Liver (tissue), 9 donors: ENCODE data around the gene JAK1. TPM values are rescaled to one million over a fixed set of nuclear protein-coding genes. Genes with fewer than 3 reads are reported as not detected.

ENCODE experiments used
- DNase-seq: peaks from one replicate; pipeline ENCODE4 v3.0.0-alpha.2; 2017; ENCODE audit warnings: low spot score
- H3K27ac ChIP-seq, 2 donors: one replicate each; pipeline ENCODE4 v1.7.0; 2013; ENCODE audit warnings: inconsistent platforms in 2 of 2, low read length in 2 of 2, control low read depth in 1 of 2, low read depth in 1 of 2, mild to moderate bottlenecking in 1 of 2
- H3K27me3 ChIP-seq, 4 donors: one replicate each; pipeline versions ENCODE4 v1.6.1 to v1.7.0; 2013; ENCODE audit warnings: low read length in 3 of 4, inconsistent platforms in 1 of 4, mild to moderate bottlenecking in 1 of 4, moderate library complexity in 1 of 4; ENCODE audit not compliant: control insufficient read depth in 4 of 4, insufficient read depth in 4 of 4
- H3K36me3 ChIP-seq, 4 donors: one replicate each; pipeline versions ENCODE4 v1.6.1 to v1.7.0; 2013; ENCODE audit warnings: low read length in 3 of 4, mild to moderate bottlenecking in 3 of 4, low read depth in 1 of 4, moderate library complexity in 1 of 4; ENCODE audit not compliant: control insufficient read depth in 4 of 4, insufficient read depth in 3 of 4
- H3K4me1 ChIP-seq, 4 donors: one replicate each; pipeline versions ENCODE4 v1.6.1 to v1.7.0; 2013; ENCODE audit warnings: low read length in 3 of 4, mild to moderate bottlenecking in 3 of 4, moderate library complexity in 1 of 4; ENCODE audit not compliant: control insufficient read depth in 4 of 4, insufficient read depth in 4 of 4
- H3K4me3 ChIP-seq, 3 donors: one replicate each; pipeline versions ENCODE4 v1.6.1 to v1.7.0; 2013; ENCODE audit warnings: low read length in 3 of 3, control low read depth in 1 of 3, low read depth in 1 of 3, mild to moderate bottlenecking in 1 of 3
- H3K9ac ChIP-seq, 2 donors: one replicate each; pipeline ENCODE4 v1.7.0; 2013; ENCODE audit warnings: low read length in 2 of 2, mild to moderate bottlenecking in 2 of 2, moderate library complexity in 2 of 2, control low read depth in 1 of 2, low read depth in 1 of 2
- H3K9me3 ChIP-seq, 4 donors: one replicate each; pipeline versions ENCODE4 v1.6.1 to v1.7.0; 2013; ENCODE audit warnings: low read length in 3 of 4; ENCODE audit not compliant: control insufficient read depth in 4 of 4
- EGR1 ChIP-seq, 2 donors: IDR thresholded peaks; 2 replicates each; pipeline ENCODE4 v1.6.1; 2016 to 2018; ENCODE audit warnings: antibody characterized with exemption in 2 of 2, low read depth in 2 of 2
- FOXA1 ChIP-seq: IDR thresholded peaks from 2 replicates; pipeline ENCODE4 v1.6.1; 2016; ENCODE audit warnings: antibody characterized with exemption
- FOXA2 ChIP-seq: IDR thresholded peaks from 2 replicates; pipeline ENCODE4 v1.6.1; 2016; ENCODE audit warnings: antibody characterized with exemption
- GABPA ChIP-seq, 2 donors: IDR thresholded peaks in 1 of 2; conservative IDR thresholded peaks in 1 of 2; 2 replicates each; pipeline ENCODE4 v1.6.1; 2016; ENCODE audit warnings: antibody characterized with exemption in 2 of 2, mild to moderate bottlenecking in 1 of 2, moderate library complexity in 1 of 2
- HNF4A ChIP-seq, 2 donors: conservative IDR thresholded peaks; 2 replicates each; pipeline ENCODE4 v1.6.1; 2016; ENCODE audit warnings: antibody characterized with exemption in 2 of 2, mild to moderate bottlenecking in 2 of 2
- HNF4G ChIP-seq: IDR thresholded peaks from 2 replicates; pipeline ENCODE4 v1.6.1; 2016; ENCODE audit warnings: antibody characterized with exemption
- JUND ChIP-seq, 2 donors: IDR thresholded peaks; 2 replicates each; pipeline ENCODE4 v1.6.1; 2016; ENCODE audit warnings: antibody characterized with exemption in 2 of 2
- NR2F2 ChIP-seq: IDR thresholded peaks from 2 replicates; pipeline ENCODE4 v1.6.1; 2016; ENCODE audit warnings: antibody characterized with exemption
- RAD21 ChIP-seq, 2 donors: IDR thresholded peaks; 2 replicates each; pipeline ENCODE4 v1.6.1; 2016; ENCODE audit warnings: antibody characterized with exemption in 2 of 2, mild to moderate bottlenecking in 2 of 2
- RXRA ChIP-seq, 2 donors: IDR thresholded peaks; 2 replicates each; pipeline ENCODE4 v1.6.1; 2017 to 2018; ENCODE audit warnings: antibody characterized with exemption in 2 of 2, mild to moderate bottlenecking in 1 of 2
- SP1 ChIP-seq: IDR thresholded peaks from 2 replicates; pipeline ENCODE4 v1.6.1; 2018; ENCODE audit warnings: antibody characterized with exemption, mild to moderate bottlenecking
- TAF1 ChIP-seq: conservative IDR thresholded peaks from 2 replicates; pipeline ENCODE4 v1.6.1; 2016; ENCODE audit warnings: antibody characterized with exemption, mild to moderate bottlenecking
- YY1 ChIP-seq: IDR thresholded peaks from 2 replicates; pipeline ENCODE4 v1.6.1; 2016; ENCODE audit warnings: antibody characterized with exemption, mild to moderate bottlenecking
- WGBS: extraction: QIAGEN DNeasy Blood & Tissue Kit; methylation state at CpG from one replicate; pipeline ENCODE4 v1.1.7; 2013; 5-methylcytosine and 5-hydroxymethylcytosine counted together
- polyA plus RNA-seq, 2 donors: library from polyadenylated mRNA; stranded (reverse) in 1 of 2; unstranded in 1 of 2; fragments of 200-250 nt in 1 of 2; fragments of >200 nt in 1 of 2; fragmentation: Nextera tagmentation in 1 of 2; extraction: Ambion mirVana in 1 of 2; gene quantifications; one replicate each; pipeline versions ENCODE4 v1.2.1 to v1.2.3, GENCODE V29; 2013 to 2015
- total RNA-seq, 2 donors: library from RNA; depleted of rRNA; stranded (reverse); fragments of >200 nt; gene quantifications; one replicate each; pipeline ENCODE4 v1.2.3, GENCODE V29; 2014
- TF ChIP-seq, protein P1 (sequence below): IDR thresholded peaks from 2 replicates; pipeline ENCODE4 v1.6.1; 2016; ENCODE audit warnings: antibody characterized with exemption
- TF ChIP-seq, protein P2 (sequence below): IDR thresholded peaks from 2 replicates; pipeline ENCODE4 v1.6.1; 2016; ENCODE audit warnings: antibody characterized with exemption, mild to moderate bottlenecking
- TF ChIP-seq, protein P3 (sequence below): IDR thresholded peaks from 2 replicates; pipeline ENCODE4 v1.6.1; 2016; ENCODE audit warnings: antibody characterized with exemption
- TF ChIP-seq, protein P4 (sequence below): fragments of 150-350 bp; IDR thresholded peaks from 2 replicates; pipeline ENCODE4 v1.5.1; 2017; ENCODE audit warnings: improper control_type of control experiment, low read depth, low read length; ENCODE audit not compliant: missing input control
- TF ChIP-seq, protein P5 (sequence below): IDR thresholded peaks from 2 replicates; pipeline ENCODE4 v1.6.1; 2016; ENCODE audit warnings: antibody characterized with exemption
- donor health status: healthy.
- donor health status: healthy.
- donor health status: healthy.
- donor health status: healthy.
- donor health status: healthy.

The JAK1 gene
- total and polyA plus RNA-seq, 4 donors, result 24.1 to 68.6 (median 34.5) TPM

DNA sequence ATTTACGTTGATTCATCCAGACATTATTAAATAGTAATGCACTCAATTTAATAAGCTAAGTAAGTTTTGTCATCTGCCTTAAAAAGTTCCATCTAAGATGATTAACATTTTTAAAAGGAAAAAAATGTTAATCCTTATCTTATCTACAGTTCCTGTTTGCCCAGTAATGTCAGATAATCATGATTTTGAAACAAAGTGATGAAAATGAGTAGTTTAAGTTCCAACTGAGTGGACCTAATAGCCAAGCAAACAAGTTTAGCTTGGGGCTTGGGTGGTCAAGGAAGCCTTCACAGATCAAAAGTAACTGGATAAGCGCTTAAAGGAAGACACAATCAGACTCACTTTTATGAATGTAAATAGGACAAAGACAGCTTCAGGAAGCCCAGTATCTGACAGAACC lies 40.5 kb upstream of the JAK1 start:
- no peak overlapping the region for H3K27ac ChIP-seq
- peaks cover 0 to 10% (median 2%) of the 10 kb centered on the region in 4 donors for H3K4me1 ChIP-seq
- no peak overlapping the region for H3K4me3 ChIP-seq
- no peaks in the 10 kb centered on the region for H3K36me3 ChIP-seq
- H3K27me3 ChIP-seq, result no peaks in the 10 kb centered on the region
- 95% methylated on average over 2 of the region's 2 CpGs for WGBS
- no peaks in the 10 kb centered on the region for H3K9me3 ChIP-seq
- TF ChIP-seq HNF4G (no peak), SP1 (no peak), FOXA1 (no peak), GABPA (IDR thresholded peaks at IDR 0.05 in 1 of 2, conservative IDR thresholded peaks at IDR 0.05 in 1 of 2) (no peak), JUND (IDR thresholded peaks at IDR 0.05) (no peak), HNF4A (conservative IDR thresholded peaks at IDR 0.05) (no peak), YY1 (no peak), TAF1 (no peak), EGR1 (IDR thresholded peaks at IDR 0.05; ENCODE audit: low read depth in 2 of 2) (no peak), NR2F2 (no peak), RAD21 (IDR thresholded peaks at IDR 0.05) (no peak), RXRA (IDR thresholded peaks at IDR 0.05) (no peak), FOXA2 (no peak)
- TF ChIP-seq, protein P1, sequence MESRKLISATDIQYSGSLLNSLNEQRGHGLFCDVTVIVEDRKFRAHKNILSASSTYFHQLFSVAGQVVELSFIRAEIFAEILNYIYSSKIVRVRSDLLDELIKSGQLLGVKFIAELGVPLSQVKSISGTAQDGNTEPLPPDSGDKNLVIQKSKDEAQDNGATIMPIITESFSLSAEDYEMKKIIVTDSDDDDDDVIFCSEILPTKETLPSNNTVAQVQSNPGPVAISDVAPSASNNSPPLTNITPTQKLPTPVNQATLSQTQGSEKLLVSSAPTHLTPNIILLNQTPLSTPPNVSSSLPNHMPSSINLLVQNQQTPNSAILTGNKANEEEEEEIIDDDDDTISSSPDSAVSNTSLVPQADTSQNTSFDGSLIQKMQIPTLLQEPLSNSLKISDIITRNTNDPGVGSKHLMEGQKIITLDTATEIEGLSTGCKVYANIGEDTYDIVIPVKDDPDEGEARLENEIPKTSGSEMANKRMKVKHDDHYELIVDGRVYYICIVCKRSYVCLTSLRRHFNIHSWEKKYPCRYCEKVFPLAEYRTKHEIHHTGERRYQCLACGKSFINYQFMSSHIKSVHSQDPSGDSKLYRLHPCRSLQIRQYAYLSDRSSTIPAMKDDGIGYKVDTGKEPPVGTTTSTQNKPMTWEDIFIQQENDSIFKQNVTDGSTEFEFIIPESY, result no peak
- TF ChIP-seq, protein P2, sequence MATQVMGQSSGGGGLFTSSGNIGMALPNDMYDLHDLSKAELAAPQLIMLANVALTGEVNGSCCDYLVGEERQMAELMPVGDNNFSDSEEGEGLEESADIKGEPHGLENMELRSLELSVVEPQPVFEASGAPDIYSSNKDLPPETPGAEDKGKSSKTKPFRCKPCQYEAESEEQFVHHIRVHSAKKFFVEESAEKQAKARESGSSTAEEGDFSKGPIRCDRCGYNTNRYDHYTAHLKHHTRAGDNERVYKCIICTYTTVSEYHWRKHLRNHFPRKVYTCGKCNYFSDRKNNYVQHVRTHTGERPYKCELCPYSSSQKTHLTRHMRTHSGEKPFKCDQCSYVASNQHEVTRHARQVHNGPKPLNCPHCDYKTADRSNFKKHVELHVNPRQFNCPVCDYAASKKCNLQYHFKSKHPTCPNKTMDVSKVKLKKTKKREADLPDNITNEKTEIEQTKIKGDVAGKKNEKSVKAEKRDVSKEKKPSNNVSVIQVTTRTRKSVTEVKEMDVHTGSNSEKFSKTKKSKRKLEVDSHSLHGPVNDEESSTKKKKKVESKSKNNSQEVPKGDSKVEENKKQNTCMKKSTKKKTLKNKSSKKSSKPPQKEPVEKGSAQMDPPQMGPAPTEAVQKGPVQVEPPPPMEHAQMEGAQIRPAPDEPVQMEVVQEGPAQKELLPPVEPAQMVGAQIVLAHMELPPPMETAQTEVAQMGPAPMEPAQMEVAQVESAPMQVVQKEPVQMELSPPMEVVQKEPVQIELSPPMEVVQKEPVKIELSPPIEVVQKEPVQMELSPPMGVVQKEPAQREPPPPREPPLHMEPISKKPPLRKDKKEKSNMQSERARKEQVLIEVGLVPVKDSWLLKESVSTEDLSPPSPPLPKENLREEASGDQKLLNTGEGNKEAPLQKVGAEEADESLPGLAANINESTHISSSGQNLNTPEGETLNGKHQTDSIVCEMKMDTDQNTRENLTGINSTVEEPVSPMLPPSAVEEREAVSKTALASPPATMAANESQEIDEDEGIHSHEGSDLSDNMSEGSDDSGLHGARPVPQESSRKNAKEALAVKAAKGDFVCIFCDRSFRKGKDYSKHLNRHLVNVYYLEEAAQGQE, result no peak
- TF ChIP-seq, protein P3, sequence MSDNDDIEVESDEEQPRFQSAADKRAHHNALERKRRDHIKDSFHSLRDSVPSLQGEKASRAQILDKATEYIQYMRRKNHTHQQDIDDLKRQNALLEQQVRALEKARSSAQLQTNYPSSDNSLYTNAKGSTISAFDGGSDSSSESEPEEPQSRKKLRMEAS, result no peak
- TF ChIP-seq, protein P4, sequence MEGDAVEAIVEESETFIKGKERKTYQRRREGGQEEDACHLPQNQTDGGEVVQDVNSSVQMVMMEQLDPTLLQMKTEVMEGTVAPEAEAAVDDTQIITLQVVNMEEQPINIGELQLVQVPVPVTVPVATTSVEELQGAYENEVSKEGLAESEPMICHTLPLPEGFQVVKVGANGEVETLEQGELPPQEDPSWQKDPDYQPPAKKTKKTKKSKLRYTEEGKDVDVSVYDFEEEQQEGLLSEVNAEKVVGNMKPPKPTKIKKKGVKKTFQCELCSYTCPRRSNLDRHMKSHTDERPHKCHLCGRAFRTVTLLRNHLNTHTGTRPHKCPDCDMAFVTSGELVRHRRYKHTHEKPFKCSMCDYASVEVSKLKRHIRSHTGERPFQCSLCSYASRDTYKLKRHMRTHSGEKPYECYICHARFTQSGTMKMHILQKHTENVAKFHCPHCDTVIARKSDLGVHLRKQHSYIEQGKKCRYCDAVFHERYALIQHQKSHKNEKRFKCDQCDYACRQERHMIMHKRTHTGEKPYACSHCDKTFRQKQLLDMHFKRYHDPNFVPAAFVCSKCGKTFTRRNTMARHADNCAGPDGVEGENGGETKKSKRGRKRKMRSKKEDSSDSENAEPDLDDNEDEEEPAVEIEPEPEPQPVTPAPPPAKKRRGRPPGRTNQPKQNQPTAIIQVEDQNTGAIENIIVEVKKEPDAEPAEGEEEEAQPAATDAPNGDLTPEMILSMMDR, result no peak
- TF ChIP-seq, protein P5, sequence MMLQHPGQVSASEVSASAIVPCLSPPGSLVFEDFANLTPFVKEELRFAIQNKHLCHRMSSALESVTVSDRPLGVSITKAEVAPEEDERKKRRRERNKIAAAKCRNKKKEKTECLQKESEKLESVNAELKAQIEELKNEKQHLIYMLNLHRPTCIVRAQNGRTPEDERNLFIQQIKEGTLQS, result no peak
- no peak for DNase-seq
- H3K9ac ChIP-seq, result no peak overlapping the region
